Hepatic stellate cell (primary cell): ENCODE results near the gene PPP5C.
"Not testable (repeated sequence)": the region's sequence is repeated elsewhere in the genome, so short reads cannot be mapped to it uniquely, and the experiment has no call there.

Experiments used
- DNase-seq: peaks from one replicate; pipeline ENCODE4 v3.0.0; 2011; ENCODE audit warnings: low spot score

The PPP5C gene

DNA sequence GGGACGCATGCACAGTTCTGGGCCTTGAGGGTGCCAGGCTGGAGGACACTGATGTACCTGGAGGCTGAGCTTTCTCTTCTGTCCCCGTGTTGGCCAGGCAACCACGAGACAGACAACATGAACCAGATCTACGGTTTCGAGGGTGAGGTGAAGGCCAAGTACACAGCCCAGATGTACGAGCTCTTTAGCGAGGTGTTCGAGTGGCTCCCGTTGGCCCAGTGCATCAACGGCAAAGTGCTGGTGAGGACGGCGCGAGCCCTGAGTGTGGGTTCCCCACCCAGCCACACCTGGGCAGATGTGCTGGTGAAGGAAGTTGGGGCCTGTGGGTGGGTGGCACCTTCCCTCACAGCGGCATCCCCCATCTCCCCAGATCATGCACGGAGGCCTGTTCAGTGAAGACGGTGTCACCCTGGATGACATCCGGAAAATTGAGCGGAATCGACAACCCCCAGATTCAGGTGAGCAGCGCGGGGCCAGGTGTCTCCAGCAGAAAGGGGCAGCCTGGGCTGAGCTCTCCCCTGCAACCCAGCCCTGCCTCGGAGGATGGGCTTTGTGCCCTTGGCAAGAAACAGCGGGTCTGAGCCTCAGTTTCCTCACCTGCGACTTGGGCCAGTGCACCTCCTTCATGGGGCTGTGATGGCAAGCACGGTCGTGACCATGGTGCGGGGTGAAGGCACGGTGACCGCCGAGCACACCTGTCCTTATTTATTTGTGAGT lies 40.3 kb downstream of the PPP5C start:
- no peak for DNase-seq

DNA sequence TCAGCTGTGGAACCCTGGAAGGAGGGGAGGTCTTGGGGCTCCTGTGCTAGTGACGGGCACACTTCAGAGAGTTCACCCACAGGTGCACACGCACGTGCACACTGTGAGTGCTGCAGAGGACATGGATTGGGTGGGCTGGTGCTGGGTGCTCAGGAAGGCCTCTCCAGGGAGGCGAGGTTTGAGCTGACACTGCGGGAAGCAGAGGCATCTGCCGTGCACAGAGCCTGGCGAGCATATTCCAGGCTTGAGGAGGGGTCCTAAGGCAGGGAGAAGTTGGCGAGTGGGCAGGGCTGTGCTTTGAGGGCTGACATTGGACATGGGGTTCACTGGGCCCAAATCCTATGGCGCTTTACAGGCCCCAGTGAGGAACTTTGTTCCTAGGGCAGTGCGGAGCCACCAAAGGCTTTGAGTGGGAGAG lies 40.8 kb downstream of the PPP5C start:
- DNase-seq = no peak

DNA sequence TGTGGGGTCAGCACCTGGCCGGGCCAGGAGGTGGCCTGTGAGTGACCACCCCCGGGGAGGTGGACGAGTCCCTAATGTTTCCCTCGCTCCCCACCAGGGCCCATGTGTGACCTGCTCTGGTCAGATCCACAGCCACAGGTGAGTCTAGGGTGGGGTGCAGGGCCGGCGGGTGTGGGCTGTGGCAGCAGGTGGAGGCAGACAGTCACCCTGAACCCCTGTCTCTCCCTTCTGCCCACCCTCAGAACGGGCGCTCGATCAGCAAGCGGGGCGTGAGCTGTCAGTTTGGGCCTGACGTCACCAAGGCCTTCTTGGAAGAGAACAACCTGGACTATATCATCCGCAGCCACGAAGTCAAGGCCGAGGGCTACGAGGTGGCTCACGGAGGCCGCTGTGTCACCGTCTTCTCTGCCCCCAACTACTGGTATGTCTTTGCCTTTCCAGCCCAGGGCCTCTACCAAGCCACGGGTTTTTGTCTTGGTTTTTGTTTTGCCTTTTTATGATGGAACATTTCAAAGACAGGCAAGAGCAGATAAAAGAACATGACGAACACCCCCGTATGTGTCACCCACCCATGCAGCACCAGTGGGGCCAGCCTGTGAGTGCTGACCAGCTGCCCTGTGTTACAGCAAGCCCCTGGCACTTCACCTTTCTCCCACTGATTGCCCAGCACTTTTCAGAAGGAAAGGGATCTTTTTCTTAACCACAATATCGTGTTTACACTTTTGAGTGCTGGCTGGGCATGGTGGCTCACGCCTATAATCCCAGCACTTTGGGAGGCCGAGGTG lies 41.6 kb downstream of the PPP5C start:
- DNase-seq = no peak

DNA sequence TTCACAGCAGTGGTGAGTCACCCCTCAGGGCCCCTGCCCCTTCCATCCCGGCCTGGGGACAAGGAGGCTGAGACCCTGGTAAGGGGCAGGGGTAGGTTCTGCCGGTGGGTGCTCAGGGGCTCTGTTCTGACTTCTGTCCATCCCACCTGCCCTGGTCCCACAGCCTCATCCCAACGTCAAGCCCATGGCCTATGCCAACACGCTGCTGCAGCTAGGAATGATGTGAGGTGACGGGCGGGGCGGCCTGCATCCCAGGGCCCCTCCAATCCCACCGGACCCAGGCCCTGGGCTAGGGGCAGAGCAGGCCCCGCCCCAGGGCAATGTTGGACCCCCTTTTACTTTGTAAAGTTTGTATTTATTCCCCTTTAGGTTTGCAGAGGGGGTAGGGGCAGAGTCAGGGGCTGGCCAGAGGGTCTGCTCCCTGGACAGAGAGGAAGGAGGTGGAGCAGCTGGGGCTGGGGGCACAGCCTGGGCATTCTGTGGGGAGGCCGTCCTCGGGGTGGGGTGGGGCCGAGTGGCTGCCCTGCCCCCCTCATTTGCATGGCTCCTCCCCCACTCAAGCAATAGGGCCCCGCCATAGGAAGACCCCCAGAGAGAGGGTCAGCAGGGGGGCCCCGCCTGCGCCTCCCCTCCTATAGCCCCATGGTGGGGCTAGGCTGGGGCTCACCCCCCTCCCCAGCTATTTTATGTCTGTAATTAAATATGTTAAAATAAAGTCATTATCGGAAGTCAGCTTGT lies 43.4 kb downstream of the PPP5C start:
- no peak for DNase-seq

DNA sequence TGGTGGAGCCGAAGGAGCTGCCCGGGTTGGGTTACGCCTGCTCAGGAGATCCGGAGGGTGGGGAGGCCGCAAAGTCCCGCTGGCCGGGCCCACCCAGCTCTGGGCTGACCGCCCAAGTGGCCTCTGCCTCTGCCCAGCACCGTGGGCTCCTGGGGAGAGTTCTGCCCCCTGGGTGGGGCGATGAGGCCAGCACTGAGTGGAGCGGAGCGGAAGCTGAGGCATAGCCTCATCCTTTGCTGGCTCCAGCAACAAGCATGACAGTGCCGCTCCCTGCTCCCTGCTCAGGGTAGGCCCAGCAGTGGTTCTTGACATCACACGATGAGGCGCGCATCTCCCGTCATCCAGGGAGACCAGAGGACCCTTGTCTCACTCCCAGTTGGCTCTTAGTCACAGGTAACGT lies 44.0 kb downstream of the PPP5C start:
- no peak for DNase-seq

DNA sequence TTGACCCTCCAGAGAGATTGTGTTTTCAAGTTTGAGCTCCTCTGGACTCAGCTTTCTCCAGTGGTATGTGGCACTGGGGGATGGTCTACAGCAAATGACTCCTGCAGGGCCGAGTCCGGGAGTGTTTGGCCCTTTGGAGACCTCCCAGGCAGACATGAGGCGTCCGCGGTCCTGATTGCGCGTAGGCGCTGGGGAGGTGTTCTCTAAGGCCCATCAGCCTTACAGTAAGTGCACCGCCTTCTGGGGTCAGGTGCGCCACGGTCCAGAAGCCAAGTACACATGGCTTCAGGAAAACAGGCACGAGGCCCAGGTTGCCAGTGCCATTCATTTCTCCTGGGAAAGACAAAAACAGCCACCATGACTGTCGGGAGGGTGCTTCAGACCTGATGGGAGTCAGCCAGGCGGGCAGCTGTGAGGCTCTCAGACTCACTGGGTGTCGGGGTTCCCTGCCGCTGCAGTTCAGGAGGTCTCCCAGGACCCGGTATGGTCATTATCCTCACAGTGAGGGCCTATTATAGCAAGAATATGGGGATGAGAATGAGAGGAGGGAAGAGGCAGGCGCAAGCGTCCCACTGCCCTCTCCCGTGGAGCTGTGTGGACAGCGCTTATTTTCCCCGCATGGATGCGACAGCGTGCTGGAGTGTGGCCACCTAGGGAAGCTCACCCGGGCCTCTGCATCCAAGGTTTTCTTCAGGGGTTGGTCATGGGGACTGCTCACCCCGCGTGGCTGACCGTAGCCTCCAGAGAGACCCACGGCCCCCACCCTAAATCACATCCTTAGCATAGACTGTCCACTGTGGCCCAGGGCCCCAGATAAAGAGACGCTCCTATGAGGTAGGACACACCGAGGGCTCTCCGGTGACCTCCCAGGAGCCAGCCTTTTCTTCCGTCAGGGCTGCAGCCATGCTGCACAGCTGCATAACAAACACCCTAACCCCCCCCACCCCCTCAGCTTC lies 44.7 kb downstream of the PPP5C start:
- peak; percentile 31 for DNase-seq

DNA sequence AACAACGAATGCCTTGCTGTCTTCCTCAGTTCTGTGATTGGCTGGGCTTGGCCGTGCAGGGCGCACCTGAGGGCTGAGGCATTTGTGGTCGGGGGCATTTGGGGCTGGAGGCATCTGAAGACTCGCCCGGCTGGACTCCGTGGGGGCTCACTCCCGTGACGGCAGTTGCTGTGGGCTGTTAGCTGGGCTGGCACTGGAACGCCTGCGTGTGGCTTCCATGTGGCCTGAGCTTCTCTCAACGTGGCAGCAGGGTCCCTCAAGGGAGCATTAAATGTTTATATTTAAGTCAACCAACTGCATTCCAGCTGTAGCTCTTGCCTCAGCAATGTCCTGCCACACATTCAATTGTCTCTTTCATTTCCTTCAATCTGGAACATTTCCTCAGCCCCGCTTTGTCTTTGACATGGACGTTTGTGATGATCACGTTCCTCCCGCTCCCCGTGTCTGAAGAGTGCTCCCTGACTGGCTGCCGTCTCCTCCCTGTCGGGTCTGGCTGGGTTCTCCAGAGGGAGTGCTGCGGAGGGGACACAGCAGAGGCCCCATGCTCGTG lies 45.4 kb downstream of the PPP5C start:
- DNase-seq = peak; percentile 84

DNA sequence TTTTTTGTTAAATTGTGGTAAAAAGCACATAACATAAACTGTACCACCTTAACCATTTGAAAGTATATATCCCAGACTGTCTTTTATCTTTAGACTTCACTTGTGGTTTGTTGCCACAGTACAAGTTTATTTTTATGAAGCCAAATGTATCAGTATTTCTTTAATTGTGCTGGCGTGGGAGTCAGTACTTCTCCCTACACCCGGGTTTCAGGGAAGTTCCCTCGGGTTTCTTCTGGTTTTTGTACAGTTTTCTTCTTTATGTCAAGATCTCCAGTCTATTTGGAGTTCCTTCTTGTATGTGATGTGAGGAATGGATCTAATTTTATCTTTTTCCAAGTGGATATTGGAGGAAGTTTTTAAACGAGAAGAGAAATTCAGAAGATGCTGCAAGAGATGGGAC lies 46.0 kb downstream of the PPP5C start:
- no peak for DNase-seq

DNA sequence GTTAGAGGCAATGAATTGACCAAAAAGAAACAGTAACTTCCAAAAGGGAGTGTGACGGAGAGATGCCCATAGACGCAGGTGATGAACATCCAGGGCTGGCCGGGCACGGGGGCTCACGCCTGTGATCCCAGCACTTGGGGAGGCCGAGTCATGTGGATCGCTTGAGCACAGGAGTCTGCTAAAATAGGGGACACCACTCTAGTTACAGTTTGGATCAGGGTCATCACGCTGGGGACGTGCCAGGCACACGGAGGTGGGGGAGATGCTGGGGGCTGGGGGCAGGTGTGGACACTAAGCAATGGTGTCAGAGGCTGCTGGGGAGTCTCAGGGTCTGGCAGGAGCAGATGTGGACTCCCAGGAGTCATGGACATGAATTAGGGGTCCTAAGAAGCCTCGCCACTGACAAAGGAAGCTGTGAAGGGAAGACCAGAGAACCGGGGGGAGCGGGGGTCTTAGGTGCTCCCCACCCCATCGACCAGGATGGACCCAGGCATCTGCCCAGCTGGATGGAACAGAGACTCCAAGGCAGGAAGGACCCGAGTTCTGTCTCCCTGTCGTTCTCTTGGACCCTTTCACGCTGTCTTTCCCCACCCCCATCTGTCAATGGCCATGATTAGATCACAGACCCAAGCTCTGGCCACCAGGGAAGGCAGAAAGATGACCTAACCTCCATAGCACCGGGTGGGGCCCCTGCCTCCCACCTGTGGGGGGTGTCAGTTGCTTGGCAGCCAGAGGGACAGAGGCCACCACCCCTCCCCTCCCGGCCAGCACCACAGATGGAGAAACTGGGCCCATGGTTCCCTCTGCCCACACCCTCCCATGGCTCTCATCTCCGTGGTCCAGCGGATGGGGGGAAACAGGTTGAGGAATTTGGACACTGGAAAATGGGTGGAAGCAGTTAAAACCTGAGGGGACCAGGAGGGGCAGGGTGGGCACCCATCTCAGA lies 46.8 kb downstream of the PPP5C start:
- no peak for DNase-seq

DNA sequence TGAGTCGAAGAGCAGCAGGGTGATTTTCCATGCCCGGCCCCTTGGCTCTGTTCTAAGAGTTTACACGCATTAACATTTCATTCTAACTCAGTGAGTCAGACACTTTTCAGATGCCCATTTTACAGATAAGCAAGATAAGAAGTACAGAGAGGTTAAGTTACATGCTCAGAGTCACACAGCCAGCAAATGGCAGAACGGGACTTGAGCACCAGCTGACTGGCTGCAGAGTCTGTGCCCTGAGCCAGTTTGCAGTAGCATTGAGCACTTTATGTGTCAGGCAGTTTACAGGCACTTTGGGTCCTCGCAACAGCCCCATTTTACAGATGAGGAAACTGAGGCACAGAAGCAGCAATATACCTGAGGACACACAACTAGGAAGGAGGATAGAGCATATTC lies 47.5 kb downstream of the PPP5C start:
- DNase-seq = no peak

DNA sequence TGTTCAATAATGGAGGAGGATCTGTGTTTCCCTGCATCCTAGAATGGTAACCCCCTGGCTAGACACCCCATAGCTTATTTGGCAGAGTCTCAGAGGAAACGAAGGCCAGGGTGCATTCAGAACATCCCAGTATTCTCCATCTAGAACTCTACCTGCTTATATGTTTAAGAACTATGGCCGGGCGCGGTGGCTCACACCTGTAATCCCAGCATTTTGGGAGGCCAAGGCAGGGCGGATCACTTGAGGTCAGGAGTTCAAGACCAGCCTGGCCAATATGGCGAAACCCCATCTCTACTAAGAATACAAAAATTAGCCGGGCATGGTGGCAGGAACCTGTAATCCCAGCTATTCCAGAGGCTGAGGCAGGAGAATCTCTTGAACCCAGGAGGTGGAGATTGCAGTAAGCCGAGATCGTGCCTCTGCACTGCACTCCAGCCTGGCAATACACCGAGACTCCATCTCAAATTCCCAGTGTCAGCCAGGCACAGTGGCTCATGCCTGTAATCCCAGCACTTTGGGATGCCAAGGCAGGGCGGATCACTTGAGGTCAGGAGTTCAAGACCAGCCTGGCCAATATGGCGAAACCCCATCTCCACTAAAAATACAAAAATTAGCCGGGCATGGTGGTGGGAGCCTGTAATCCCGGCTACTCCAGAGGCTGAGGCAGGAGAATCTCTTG lies 51.1 kb downstream of the PPP5C start:
- not testable (repeated sequence) for DNase-seq

DNA sequence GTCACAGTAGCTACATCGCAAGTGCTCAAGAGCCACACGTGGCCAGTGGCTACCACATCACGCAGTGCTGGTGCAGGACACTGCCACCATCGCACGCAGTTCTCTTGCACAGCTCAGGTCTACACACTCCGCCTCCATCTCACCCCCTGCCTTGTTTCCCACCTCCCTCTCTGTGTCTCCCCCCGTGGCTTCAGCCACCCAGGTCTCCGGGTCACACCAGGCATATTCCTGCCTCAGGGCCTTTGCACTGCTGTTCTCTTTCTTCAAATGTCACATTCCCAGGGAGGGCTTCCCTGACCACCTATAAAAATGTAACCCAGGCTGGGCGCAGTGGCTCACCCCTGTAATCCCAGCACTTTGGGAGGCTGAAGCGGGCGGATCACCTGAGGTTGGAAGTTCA lies 55.8 kb downstream of the PPP5C start:
- DNase-seq = no peak

DNA sequence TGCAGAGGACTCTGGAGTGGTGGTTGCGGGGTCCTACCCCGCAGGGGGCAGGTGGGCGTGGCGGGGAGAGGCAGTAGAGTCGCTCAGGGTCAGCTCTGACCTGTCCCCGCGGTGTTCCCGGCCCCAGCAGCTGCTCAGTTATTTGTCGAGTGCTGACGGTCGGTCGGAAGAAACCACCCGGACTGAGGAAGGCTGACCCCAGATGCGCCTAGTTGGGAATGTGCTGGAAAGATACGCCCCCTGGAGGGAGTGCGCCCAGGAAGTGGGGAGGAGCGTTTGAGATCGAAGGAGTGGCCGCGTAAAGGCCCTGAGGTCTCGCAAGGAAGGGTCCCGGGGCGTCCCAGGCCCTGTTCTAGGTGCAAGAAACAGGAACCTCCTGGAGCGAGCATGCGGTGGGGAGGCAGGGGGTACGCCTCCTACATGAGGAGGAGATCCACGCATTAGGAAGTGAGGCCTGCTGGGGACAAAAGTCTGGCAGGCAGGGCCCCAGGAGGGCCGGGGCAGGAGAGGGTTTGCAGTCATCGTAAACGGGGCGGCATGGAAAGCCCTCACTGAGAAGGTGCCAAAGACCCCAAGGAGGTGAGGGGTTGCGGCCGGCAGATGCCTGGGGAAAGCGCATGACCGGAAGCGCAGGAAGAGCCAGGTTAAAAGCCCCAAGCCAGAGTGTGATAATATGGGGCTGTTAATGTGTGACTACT lies 57.3 kb downstream of the PPP5C start:
- peak; percentile 67 for DNase-seq

DNA sequence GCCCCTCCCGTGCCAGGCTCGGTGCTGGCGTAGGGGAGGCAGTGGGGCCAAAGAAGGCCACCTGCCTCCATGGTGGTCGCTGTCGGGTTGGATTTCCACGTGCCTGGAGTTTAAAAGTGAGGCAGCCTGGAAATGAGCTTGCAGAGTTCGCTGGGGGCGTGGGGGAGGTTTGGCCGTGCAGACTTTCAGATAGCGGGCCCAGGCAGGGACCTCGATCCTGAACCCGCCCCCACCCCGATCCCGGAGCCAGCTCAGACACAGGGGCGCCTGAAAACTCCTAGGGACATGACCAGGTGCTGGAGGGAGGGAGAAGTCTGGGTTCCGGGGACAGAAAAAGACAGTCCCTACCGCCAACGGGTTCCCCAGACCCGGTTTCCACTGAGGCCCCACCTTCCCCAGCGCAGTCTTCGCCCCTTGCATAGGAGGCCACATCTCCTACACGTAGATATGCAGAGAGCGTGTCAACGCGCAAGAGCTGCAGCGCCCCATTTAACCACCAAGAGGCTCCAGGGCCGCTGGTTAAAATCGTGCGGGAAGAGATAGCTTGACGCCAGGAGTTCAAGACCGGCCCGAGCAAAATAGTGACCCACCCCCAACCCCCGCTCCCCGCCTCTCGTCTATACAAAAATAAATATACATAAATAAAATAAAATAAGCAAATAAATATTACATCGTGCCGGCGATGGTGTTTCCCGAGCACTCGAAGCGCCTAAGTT lies 58.0 kb downstream of the PPP5C start:
- no peak for DNase-seq

DNA sequence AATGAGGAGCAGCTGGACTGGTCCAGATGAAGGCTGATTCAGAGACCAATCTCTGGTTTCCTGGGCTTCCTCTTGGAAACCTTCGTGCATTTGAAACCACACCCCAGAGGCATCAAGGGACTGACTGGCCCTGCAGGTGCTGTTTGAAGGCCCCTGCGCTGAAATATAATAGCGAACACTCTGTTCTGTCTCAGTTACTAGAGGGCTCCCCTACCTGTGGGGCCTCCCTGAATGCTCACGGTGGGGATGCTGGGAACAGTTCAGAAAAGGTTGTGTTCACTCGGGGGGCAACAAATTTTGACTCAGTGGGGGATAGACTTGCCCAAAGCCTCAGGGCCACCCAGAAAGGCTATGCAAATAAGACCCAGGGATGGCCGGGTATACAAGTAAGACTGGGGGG lies 60.1 kb downstream of the PPP5C start:
- DNase-seq = no peak

DNA sequence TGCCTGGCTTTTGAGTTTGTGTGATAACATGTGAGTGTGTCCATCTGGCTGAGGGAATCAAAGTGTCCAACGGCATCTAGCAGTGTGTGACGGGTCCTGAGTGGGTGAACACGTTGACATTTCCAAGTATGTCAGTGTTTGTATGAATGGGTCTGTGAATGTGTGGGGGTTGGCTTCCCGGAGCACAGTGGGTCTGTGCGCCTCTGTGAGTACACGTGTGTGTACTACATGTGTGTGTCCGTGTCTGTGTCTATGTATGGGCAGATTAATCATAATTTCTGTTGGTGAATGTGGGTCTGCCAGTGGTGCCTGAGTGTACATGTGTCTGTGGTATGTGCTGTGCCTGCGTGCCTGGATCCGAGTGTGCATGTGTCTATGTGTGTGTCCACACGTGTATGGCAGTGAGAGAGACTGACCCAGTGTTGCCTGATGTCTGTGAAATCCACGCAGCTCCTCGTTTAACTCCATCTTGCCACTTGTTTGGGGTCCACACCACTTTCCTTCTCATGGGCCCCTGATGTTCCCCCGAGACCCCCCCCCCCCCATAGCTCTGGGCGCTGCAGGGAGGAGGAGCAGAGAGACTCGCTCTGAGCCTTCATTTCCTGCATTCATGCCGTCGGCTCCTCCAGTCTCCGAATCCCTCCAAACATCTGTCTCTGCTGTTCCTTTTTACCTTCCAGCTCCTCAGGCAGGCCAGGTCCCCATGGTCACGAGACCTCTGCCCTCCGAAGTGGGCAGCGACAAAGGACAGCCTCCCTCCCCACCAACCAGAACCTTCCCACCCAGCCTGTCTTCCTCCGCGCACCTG lies 61.2 kb downstream of the PPP5C start:
- no peak for DNase-seq

DNA sequence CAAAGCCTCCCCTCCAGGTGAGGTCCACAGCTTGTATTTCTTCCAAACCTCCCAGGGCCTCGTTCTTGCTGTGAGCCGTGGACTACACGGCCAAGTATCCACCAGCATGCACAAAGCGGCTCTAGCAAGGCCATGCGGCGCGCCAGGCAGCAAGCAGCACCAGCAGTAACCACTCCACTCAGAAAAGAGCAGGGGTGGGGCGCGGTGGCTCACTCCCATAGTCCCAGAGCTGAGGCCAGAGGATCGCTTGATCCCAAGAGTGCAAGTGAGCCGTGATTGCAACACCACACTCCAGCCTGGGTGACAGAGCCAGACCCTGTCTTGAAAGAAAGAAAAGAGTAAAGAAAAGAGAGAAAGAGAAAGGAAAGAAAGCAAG lies 61.8 kb downstream of the PPP5C start:
- DNase-seq = peak; percentile 30

DNA sequence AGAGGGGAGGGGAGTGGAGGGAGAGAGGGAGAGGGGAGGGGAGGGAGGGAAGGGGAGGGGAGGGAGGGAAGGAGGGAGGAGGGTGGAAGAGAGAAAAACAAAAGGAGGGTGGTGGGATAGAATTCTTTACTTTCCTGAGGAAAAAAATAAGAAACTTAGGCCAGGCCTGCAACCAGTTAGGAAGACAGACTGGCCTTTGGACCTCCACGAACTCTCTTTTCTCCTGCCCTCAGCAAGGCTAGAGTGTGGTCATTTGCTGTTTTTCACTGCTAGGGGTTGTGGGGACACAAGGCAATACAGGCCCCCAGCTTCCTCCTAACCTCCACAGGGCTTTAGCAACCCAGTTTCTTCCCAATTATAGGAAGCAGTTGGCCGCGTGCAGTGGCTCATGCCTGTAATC lies 62.3 kb downstream of the PPP5C start:
- DNase-seq = no peak
